SJCRH30 (cell line): ENCODE data around the gene NPTXR. TPM values are rescaled to one million over a fixed set of nuclear protein-coding genes. Genes with fewer than 3 reads are reported as not detected.

ENCODE experiments used
- DNase-seq, 2 experiments: peaks; one replicate each; pipeline ENCODE4 v3.0.0-alpha.2; 2015 to 2020
- H3K27ac ChIP-seq: fragments of 250-450 bp; sonication (Bioruptor Pico); 2 replicates; pipeline ENCODE4 v1.5.1; 2020; ENCODE audit warnings: mild to moderate bottlenecking, moderate library complexity
- H3K27me3 ChIP-seq: fragments of 250-450 bp; sonication (Bioruptor Pico); 2 replicates; pipeline ENCODE4 v1.5.1; 2020; ENCODE audit warnings: mild to moderate bottlenecking, moderate library complexity
- H3K36me3 ChIP-seq: fragments of 250-450 bp; sonication (Bioruptor Pico); 2 replicates; pipeline ENCODE4 v1.5.1; 2020; ENCODE audit warnings: mild to moderate bottlenecking, moderate library complexity
- H3K4me1 ChIP-seq: fragments of 250-450 bp; sonication (Bioruptor Pico); 2 replicates; pipeline ENCODE4 v1.5.1; 2020; ENCODE audit warnings: mild to moderate bottlenecking, moderate library complexity
- H3K4me3 ChIP-seq: fragments of 250-450 bp; sonication (Bioruptor Pico); 2 replicates; pipeline ENCODE4 v1.5.1; 2020; ENCODE audit warnings: mild to moderate bottlenecking, moderate library complexity
- H3K9me3 ChIP-seq: fragments of 250-450 bp; sonication (Bioruptor Pico); replicated peaks from 2 replicates; pipeline ENCODE4 v1.5.1; 2020; ENCODE audit warnings: mild to moderate bottlenecking, moderate library complexity
- total RNA-seq: library from RNA; depleted of rRNA; stranded (reverse); fragments of >200 nt; shearing (Covaris generic); gene quantifications from 2 replicates; pipeline ENCODE4 v1.2.3, GENCODE V29; 2014

NPTXR gene
- total RNA-seq, 1 experiment from 2014 or later: 0.10 TPM

GRCh38 chr22:38793721-38794466 lies 49.9 kb downstream of the NPTXR start, which contains the start of gene DNAL4:
Gene DNAL4, minus strand, starts transcription at chr22:38794143. Its CDS starts 11,412 bp downstream, at chr22:38782731.
- H3K27me3 ChIP-seq: no peaks in the 10 kb centered on the region
- H3K36me3 ChIP-seq: no peaks in the 10 kb centered on the region
- peaks cover 6% of the 10 kb centered on the region; the same call in 1 of the 2 replicates for H3K4me1 ChIP-seq
- H3K4me3 ChIP-seq: peak within 1 kb of the TSS; percentile 73
- H3K9me3 ChIP-seq: no peaks in the 10 kb centered on the region
- peak within 1 kb of the TSS; percentile 33; the same call in 1 of the 2 replicates for H3K27ac ChIP-seq
- DNase-seq: peak; percentile 92 to 97

- Histone ChIP-seq H3K27ac (peak overlapping the region; percentile 33; the same call in 1 of the 2 replicates), H3K4me1 (peaks cover 10% of the 10 kb centered on the region; the same call in 1 of the 2 replicates), H3K4me3 (peak overlapping the region; percentile 73), H3K36me3 (no peaks in the 10 kb centered on the region), H3K27me3 (no peaks in the 10 kb centered on the region), H3K9me3 (no peaks in the 10 kb centered on the region)
- DNase-seq: no peak
Measured at GRCh38 chr22:38793317-38793716, 50.5 kb downstream of the NPTXR start.

- H3K36me3 ChIP-seq: no peaks in the 10 kb centered on the region
- DNase-seq: no peak
- peaks cover 14% of the 10 kb centered on the region; the same call in 1 of the 2 replicates for H3K4me1 ChIP-seq
- H3K27ac ChIP-seq: no peak overlapping the region
- H3K9me3 ChIP-seq: no peaks in the 10 kb centered on the region
- no peak overlapping the region for H3K4me3 ChIP-seq
- H3K27me3 ChIP-seq: no peaks in the 10 kb centered on the region
Measured at GRCh38 chr22:38792833-38793232, 51.0 kb downstream of the NPTXR start.

GRCh38 chr22:38789606-38790005 lies 54.2 kb downstream of the NPTXR start:
- Histone ChIP-seq H3K4me3 (no peak overlapping the region), H3K4me1 (peaks cover 14% of the 10 kb centered on the region; the same call in 1 of the 2 replicates), H3K36me3 (no peaks in the 10 kb centered on the region), H3K27me3 (no peaks in the 10 kb centered on the region), H3K27ac (no peak overlapping the region), H3K9me3 (no peaks in the 10 kb centered on the region)
- DNase-seq: no peak

GRCh38 chr22:38788846-38789245 lies 55.0 kb downstream of the NPTXR start:
- Histone ChIP-seq H3K4me1 (peaks cover 14% of the 10 kb centered on the region; the same call in 1 of the 2 replicates), H3K4me3 (no peak overlapping the region), H3K36me3 (no peaks in the 10 kb centered on the region), H3K27me3 (no peaks in the 10 kb centered on the region), H3K27ac (peak overlapping the region; percentile 57), H3K9me3 (no peaks in the 10 kb centered on the region)
- DNase-seq: no peak

GRCh38 chr22:38788021-38788816 lies 55.6 kb downstream of the NPTXR start:
- Histone ChIP-seq H3K4me3 (no peak overlapping the region), H3K27ac (peak overlapping the region; percentile 57), H3K9me3 (no peaks in the 10 kb centered on the region), H3K27me3 (no peaks in the 10 kb centered on the region), H3K36me3 (no peaks in the 10 kb centered on the region), H3K4me1 (peaks cover 13% of the 10 kb centered on the region; the same call in 1 of the 2 replicates)
- DNase-seq: peak; percentile 73 to 85

GRCh38 chr22:38786631-38787030 lies 57.2 kb downstream of the NPTXR start:
- H3K4me3 ChIP-seq: no peak overlapping the region
- H3K9me3 ChIP-seq: no peaks in the 10 kb centered on the region
- DNase-seq: no peak
- H3K4me1 ChIP-seq: peaks cover 10% of the 10 kb centered on the region; the same call in 1 of the 2 replicates
- H3K27ac ChIP-seq: no peak overlapping the region
- H3K36me3 ChIP-seq: no peaks in the 10 kb centered on the region
- no peaks in the 10 kb centered on the region for H3K27me3 ChIP-seq

- no peak for DNase-seq
- Histone ChIP-seq H3K36me3 (no peaks in the 10 kb centered on the region), H3K27ac (no peak overlapping the region), H3K9me3 (no peaks in the 10 kb centered on the region), H3K27me3 (no peaks in the 10 kb centered on the region), H3K4me1 (peaks cover 10% of the 10 kb centered on the region; the same call in 1 of the 2 replicates), H3K4me3 (no peak overlapping the region)
Measured at GRCh38 chr22:38784856-38785255, 59.0 kb downstream of the NPTXR start.

- DNase-seq: no peak
- Histone ChIP-seq H3K27me3 (no peaks in the 10 kb centered on the region), H3K27ac (no peak overlapping the region), H3K4me3 (no peak overlapping the region), H3K4me1 (peaks cover 9% of the 10 kb centered on the region; the same call in 1 of the 2 replicates), H3K36me3 (no peaks in the 10 kb centered on the region), H3K9me3 (no peaks in the 10 kb centered on the region)
Measured at GRCh38 chr22:38784035-38784434, 59.8 kb downstream of the NPTXR start.

- DNase-seq: no peak
- H3K27ac ChIP-seq: no peak overlapping the region
- peaks cover 3% of the 10 kb centered on the region; the same call in 1 of the 2 replicates for H3K4me1 ChIP-seq
- no peak overlapping the region for H3K4me3 ChIP-seq
- H3K27me3 ChIP-seq: no peaks in the 10 kb centered on the region
- H3K9me3 ChIP-seq: no peaks in the 10 kb centered on the region
- no peaks in the 10 kb centered on the region for H3K36me3 ChIP-seq
Measured at GRCh38 chr22:38783095-38783615, 60.7 kb downstream of the NPTXR start.

- Histone ChIP-seq H3K27me3 (no peaks in the 10 kb centered on the region), H3K27ac (no peak overlapping the region), H3K4me3 (no peak overlapping the region), H3K4me1 (no peaks in the 10 kb centered on the region), H3K36me3 (no peaks in the 10 kb centered on the region), H3K9me3 (no peaks in the 10 kb centered on the region)
- no peak for DNase-seq
Measured at GRCh38 chr22:38782402-38783094, 61.3 kb downstream of the NPTXR start.

- H3K27me3 ChIP-seq: no peaks in the 10 kb centered on the region
- DNase-seq: no peak
- H3K27ac ChIP-seq: no peak overlapping the region
- no peaks in the 10 kb centered on the region for H3K4me1 ChIP-seq
- no peak overlapping the region for H3K4me3 ChIP-seq
- H3K36me3 ChIP-seq: no peaks in the 10 kb centered on the region
- H3K9me3 ChIP-seq: no peaks in the 10 kb centered on the region
Measured at GRCh38 chr22:38781033-38781432, 62.8 kb downstream of the NPTXR start.

- DNase-seq: no peak
- H3K36me3 ChIP-seq: no peaks in the 10 kb centered on the region
- H3K27ac ChIP-seq: no peak overlapping the region
- H3K27me3 ChIP-seq: no peaks in the 10 kb centered on the region
- no peaks in the 10 kb centered on the region for H3K4me1 ChIP-seq
- H3K9me3 ChIP-seq: no peaks in the 10 kb centered on the region
- H3K4me3 ChIP-seq: no peak overlapping the region
Measured at GRCh38 chr22:38777087-38777671, 66.6 kb downstream of the NPTXR start.

GRCh38 chr22:38776086-38776485 lies 67.7 kb downstream of the NPTXR start:
- no peaks in the 10 kb centered on the region for H3K27me3 ChIP-seq
- DNase-seq: no peak
- no peak overlapping the region for H3K27ac ChIP-seq
- no peaks in the 10 kb centered on the region for H3K9me3 ChIP-seq
- H3K4me3 ChIP-seq: no peak overlapping the region
- no peaks in the 10 kb centered on the region for H3K4me1 ChIP-seq
- no peaks in the 10 kb centered on the region for H3K36me3 ChIP-seq
